ENCODE results near the gene ASPHD1.

DNA sequence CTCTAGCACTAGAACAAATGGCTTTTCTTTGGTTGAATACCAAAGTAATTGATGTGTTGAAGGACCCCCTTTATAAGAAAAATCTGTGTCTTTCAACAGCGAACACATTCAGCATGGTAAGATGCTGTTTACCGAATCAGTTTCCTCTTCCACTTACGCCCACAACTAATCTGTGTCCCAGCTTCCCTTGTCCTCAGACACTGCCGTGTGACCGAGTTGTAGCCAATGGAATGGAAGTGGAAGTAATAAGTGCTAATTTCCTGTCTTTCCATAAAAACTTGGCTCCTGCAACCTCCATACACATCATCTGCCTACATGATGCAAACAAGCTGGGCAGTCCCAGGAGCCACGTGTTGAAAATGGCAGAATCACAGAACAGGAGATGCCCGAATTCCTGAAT, 47.6 kb upstream of the ASPHD1 start:
- TF ChIP-seq EP300 (IDR thresholded peaks at IDR 0.05), result no peak
- TF ChIP-seq CTCF (IDR thresholded peaks at IDR 0.05), result no peak
- TF ChIP-seq POLR2A (IDR thresholded peaks at IDR 0.05), result no peak
